Skeletal muscle satellite cell (primary cell): Measurements from ENCODE around the gene RIMBP2.

Experiments
- H3K27me3 ChIP-seq: 2 replicates; pipeline ENCODE4 v1.7.0; 2013; ENCODE audit warnings: low read length; ENCODE audit not compliant: control insufficient read depth, insufficient read depth
- H3K36me3 ChIP-seq: 2 replicates; pipeline ENCODE4 v1.7.0; 2013; ENCODE audit warnings: mild to moderate bottlenecking, control low read depth, low read length; ENCODE audit not compliant: insufficient read depth
- H3K4me1 ChIP-seq: 2 replicates; pipeline ENCODE4 v1.7.0; 2013; ENCODE audit warnings: low read length; ENCODE audit not compliant: control insufficient read depth, insufficient read depth
- H3K4me2 ChIP-seq: 2 replicates; pipeline ENCODE4 v1.7.0; 2013; ENCODE audit warnings: mild to moderate bottlenecking, low read length
- H3K4me3 ChIP-seq: 2 replicates; pipeline ENCODE4 v1.7.0; 2013; ENCODE audit warnings: low read length
- H3K9ac ChIP-seq: 2 replicates; pipeline ENCODE4 v1.7.0; 2013; ENCODE audit warnings: mild to moderate bottlenecking, low read depth, low read length, moderate library complexity
- H3K9me3 ChIP-seq: replicated peaks from 2 replicates; pipeline ENCODE4 v1.7.0; 2013; ENCODE audit warnings: mild to moderate bottlenecking, control low read depth, low read length

Gene RIMBP2

GRCh38 chr12:130728158-130729058 lies 12.3 kb upstream of the RIMBP2 start:
- Histone ChIP-seq H3K27me3 (no peaks in the 10 kb centered on the region), H3K36me3 (no peaks in the 10 kb centered on the region), H3K9ac (no peak overlapping the region), H3K4me2 (no peak overlapping the region), H3K4me3 (no peak overlapping the region), H3K4me1 (no peaks in the 10 kb centered on the region), H3K9me3 (peaks cover 22% of the 10 kb centered on the region)

DNA sequence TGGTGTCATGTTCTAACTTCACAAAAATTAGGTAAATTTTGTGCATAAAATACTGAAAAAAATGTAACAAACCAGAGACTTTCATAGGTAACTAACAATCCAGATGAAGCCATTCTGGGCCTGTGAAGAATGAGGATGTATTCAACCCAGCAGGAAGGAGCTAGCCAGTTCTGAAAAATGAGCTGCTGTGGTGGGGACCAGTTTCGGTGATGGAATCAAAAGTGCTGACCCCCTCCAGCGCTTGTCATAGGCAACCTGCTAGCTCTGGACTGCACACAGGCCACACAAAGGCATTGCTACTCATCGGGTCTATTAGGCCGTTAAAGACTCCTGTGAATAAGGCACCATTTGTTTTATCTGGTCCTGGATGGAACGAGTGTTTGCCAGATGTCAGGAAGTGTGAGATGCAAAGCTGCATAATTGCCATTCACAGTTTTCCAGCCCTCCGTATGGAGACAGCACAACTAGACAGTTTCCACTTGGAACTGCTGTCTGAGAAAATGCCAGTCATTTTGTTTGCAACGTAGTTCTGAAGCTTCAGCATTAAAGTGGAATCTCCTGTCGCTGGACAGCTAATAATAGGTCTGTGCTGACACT lies 3.3 kb upstream of the RIMBP2 start:
- Histone ChIP-seq H3K36me3 (no peaks in the 10 kb centered on the region), H3K27me3 (peaks cover 2% of the 10 kb centered on the region), H3K4me1 (no peaks in the 10 kb centered on the region), H3K4me2 (no peak overlapping the region), H3K9ac (no peak overlapping the region), H3K9me3 (no peaks in the 10 kb centered on the region), H3K4me3 (no peak overlapping the region)

- Histone ChIP-seq H3K4me2 (no peak overlapping the region), H3K9me3 (no peaks in the 10 kb centered on the region), H3K36me3 (no peaks in the 10 kb centered on the region), H3K9ac (no peak overlapping the region), H3K27me3 (peaks cover 2% of the 10 kb centered on the region), H3K4me1 (no peaks in the 10 kb centered on the region), H3K4me3 (no peak overlapping the region)
These were observed 1.7 kb upstream of the RIMBP2 start for GRCh38 chr12:130717752-130718151.

DNA sequence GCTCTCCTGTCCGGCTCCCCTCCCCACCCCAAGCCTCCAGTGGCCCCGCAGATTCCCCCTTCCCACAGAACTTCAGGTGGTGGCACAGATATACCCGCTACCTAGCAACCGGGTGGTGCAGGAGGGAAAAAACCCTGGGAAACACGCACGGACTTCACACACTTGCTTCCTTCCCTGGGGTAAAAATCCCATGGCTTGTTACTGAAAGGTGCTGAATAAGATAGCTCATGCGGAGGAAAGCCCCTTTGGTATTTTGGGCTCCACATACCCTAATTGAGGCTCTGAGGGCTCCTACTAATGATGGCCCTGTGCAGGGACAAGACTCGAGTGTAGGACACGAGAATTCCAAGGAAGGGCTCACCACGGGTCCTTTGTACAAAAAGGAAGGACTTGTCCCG lies 869 bp upstream of the RIMBP2 start:
- H3K4me1 ChIP-seq, result no peaks in the 10 kb centered on the region
- H3K9ac ChIP-seq, result no peak overlapping the region
- no peaks in the 10 kb centered on the region for H3K36me3 ChIP-seq
- H3K4me3 ChIP-seq, result no peak overlapping the region
- H3K9me3 ChIP-seq, result no peaks in the 10 kb centered on the region
- peaks cover 2% of the 10 kb centered on the region for H3K27me3 ChIP-seq
- no peak overlapping the region for H3K4me2 ChIP-seq

DNA sequence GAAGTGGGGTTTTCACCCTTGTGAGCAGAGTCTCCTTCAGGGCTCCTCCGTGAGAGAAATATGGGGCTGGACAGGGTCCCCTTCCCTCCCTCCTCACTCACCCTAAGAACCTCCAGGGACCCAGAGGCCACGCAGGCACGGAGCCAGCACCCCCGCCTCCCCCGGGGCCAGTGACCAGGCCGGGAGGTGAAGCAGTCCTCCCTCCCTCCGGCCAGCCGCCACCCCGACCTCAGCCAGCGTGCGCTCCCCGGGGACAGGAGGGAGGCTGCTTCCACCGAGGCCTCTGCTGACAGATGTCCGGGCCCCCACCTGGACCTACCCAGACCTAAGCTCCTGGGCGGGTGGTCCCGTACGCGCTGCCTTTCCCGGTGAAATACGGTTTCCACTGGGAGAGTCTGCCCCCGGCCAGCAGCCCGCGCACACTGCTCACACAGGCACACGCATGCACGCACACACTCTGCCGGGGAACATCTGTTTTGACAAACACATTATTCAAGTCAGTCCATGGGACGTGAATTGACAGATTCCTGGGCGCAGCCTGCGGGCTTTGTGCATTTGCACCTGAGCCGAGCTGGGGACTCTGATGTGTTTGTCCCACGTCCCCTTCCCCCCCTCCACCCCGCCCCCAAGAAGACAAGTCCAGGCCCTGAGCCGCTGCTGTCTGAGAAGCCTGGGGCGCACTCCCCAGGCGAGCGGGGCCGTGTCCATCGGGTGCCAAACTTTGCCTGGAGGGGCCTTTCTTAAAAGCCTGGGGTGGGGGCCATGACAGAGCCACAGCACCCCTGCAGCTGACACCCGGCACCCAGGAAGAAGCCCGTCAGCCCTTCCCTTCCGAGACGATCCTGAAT lies 725 bp downstream of the RIMBP2 start:
- Histone ChIP-seq H3K27me3 (peaks cover 2% of the 10 kb centered on the region), H3K9me3 (no peaks in the 10 kb centered on the region), H3K4me2 (no peak overlapping the region), H3K4me1 (no peaks in the 10 kb centered on the region), H3K36me3 (no peaks in the 10 kb centered on the region), H3K9ac (no peak overlapping the region), H3K4me3 (no peak overlapping the region)

GRCh38 chr12:130714591-130715149 lies 1.4 kb downstream of the RIMBP2 start:
- no peak overlapping the region for H3K4me2 ChIP-seq
- H3K9me3 ChIP-seq, result no peaks in the 10 kb centered on the region
- H3K27me3 ChIP-seq, result peaks cover 2% of the 10 kb centered on the region
- H3K4me3 ChIP-seq, result no peak overlapping the region
- H3K4me1 ChIP-seq, result no peaks in the 10 kb centered on the region
- no peaks in the 10 kb centered on the region for H3K36me3 ChIP-seq
- H3K9ac ChIP-seq, result no peak overlapping the region

- Histone ChIP-seq H3K27me3 (peaks cover 2% of the 10 kb centered on the region), H3K4me1 (no peaks in the 10 kb centered on the region)
These were observed 2.0 kb downstream of the RIMBP2 start for GRCh38 chr12:130714091-130714590.

GRCh38 chr12:130713581-130713991 lies 2.5 kb downstream of the RIMBP2 start:
- Histone ChIP-seq H3K9me3 (no peaks in the 10 kb centered on the region), H3K9ac (no peak overlapping the region), H3K27me3 (peaks cover 2% of the 10 kb centered on the region)

More at GRCh38 chr12:130714091-130714590, 2.0 kb downstream of the RIMBP2 start:
- no peak overlapping the region for H3K4me3 ChIP-seq
- H3K36me3 ChIP-seq, result no peaks in the 10 kb centered on the region
- H3K9ac ChIP-seq, result no peak overlapping the region
- no peak overlapping the region for H3K4me2 ChIP-seq
- no peaks in the 10 kb centered on the region for H3K9me3 ChIP-seq

DNA sequence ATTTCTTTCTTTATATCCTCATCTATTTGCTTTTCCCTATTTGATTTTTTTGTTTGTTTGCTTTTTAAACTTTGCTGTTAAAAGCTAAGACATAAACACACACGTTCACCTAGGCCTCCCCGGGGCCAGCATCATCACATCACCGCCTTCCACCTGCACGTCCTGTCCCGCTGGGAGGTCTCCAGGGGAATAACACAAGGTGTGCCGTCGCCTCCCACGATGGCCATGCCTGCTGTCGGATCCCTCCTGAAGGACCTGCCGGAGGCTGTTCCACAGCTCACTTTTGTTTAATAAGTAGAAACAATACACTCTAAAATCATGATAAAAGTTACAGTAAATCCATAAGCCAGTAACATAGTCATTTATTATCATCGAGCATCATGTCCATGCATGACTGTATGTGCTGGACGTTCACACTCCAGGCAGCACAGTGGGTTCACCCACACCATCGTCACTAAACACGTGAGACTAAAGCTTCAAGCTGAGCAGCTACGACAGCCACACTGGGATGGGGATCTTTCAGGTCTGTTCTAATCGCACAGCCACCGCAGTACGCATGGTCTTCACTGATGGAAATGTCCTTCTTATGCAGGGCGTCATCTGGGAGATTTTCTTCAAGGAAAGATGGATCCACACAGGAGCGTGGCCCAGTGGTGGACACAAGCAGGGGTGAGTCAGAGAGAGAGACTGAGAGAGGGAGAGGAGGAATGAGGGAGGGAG lies 3.6 kb downstream of the RIMBP2 start:
- Histone ChIP-seq H3K27me3 (peaks cover 2% of the 10 kb centered on the region), H3K4me3 (no peak overlapping the region), H3K9me3 (no peaks in the 10 kb centered on the region), H3K4me1 (no peaks in the 10 kb centered on the region), H3K36me3 (no peaks in the 10 kb centered on the region), H3K9ac (no peak overlapping the region), H3K4me2 (no peak overlapping the region)

More at GRCh38 chr12:130713581-130713991, 2.5 kb downstream of the RIMBP2 start:
- H3K36me3 ChIP-seq, result no peaks in the 10 kb centered on the region
- H3K4me1 ChIP-seq, result no peaks in the 10 kb centered on the region
- no peak overlapping the region for H3K4me3 ChIP-seq
- H3K4me2 ChIP-seq, result no peak overlapping the region

GRCh38 chr12:130711756-130712155 lies 4.3 kb downstream of the RIMBP2 start:
- peaks cover 2% of the 10 kb centered on the region for H3K27me3 ChIP-seq
- H3K9me3 ChIP-seq, result no peaks in the 10 kb centered on the region
- no peak overlapping the region for H3K4me3 ChIP-seq
- no peaks in the 10 kb centered on the region for H3K4me1 ChIP-seq
- no peak overlapping the region for H3K4me2 ChIP-seq
- no peaks in the 10 kb centered on the region for H3K36me3 ChIP-seq
- H3K9ac ChIP-seq, result no peak overlapping the region
